NCI-H2196 treated with DMSO at 0.1 percent for 48 hours (cell line): ENCODE measurements around the gene FSTL5.
"Not testable (repeated sequence)": the region's sequence is repeated elsewhere in the genome, so short reads cannot be mapped to it uniquely, and the experiment has no call there.

Experiments
- DNase-seq: peaks from one replicate; lab custom pipeline; 2025; ENCODE audit not compliant: unreplicated experiment; lab: John Stamatoyannopoulos, UW

The FSTL5 gene

GRCh38 chr4:162163892-162164759, at the start of gene FSTL5:
Gene FSTL5, minus strand, starts transcription at chr4:162164000. Its CDS starts 52,604 bp downstream, at chr4:162111396.
- no peak for DNase-seq

GRCh38 chr4:162209706-162210105, 45.9 kb upstream of the FSTL5 start:
- no peak for DNase-seq

- not testable (repeated sequence) for DNase-seq
Measured at GRCh38 chr4:162203478-162203877, 39.7 kb upstream of the FSTL5 start.

- no peak for DNase-seq
Measured at GRCh38 chr4:162201673-162202072, 37.9 kb upstream of the FSTL5 start.

GRCh38 chr4:162170509-162170908, 6.7 kb upstream of the FSTL5 start:
- DNase-seq, result no peak

GRCh38 chr4:162164906-162165510, 1.2 kb upstream of the FSTL5 start:
- DNase-seq, result no peak

- DNase-seq, result no peak
Measured at GRCh38 chr4:162162672-162163071, 1.1 kb downstream of the FSTL5 start.

- DNase-seq, result no peak
Measured at GRCh38 chr4:162157241-162157640, 6.6 kb downstream of the FSTL5 start.

- no peak for DNase-seq
Measured at GRCh38 chr4:162154862-162155540, 8.8 kb downstream of the FSTL5 start.

GRCh38 chr4:162151850-162152249, 11.9 kb downstream of the FSTL5 start:
- DNase-seq, result no peak

- no peak for DNase-seq
Measured at GRCh38 chr4:162151386-162151785, 12.4 kb downstream of the FSTL5 start.

- no peak for DNase-seq
Measured at GRCh38 chr4:162149644-162150043, 14.2 kb downstream of the FSTL5 start.

- DNase-seq, result no peak
Measured at GRCh38 chr4:162140051-162140683, 23.6 kb downstream of the FSTL5 start.

GRCh38 chr4:162139412-162139811, 24.4 kb downstream of the FSTL5 start:
- no peak for DNase-seq

- DNase-seq, result no peak
Measured at GRCh38 chr4:162131256-162131655, 32.5 kb downstream of the FSTL5 start.

- no peak for DNase-seq
Measured at GRCh38 chr4:162126729-162127128, 37.1 kb downstream of the FSTL5 start.

- DNase-seq, result no peak
Measured at GRCh38 chr4:162117051-162117450, 46.7 kb downstream of the FSTL5 start.

GRCh38 chr4:162116095-162116779, 47.6 kb downstream of the FSTL5 start:
- no peak for DNase-seq

- no peak for DNase-seq
Measured at GRCh38 chr4:162115333-162115732, 48.5 kb downstream of the FSTL5 start.

- no peak for DNase-seq
Measured at GRCh38 chr4:162111078-162111477, 52.7 kb downstream of the FSTL5 start.
